Adrenal gland (tissue), 12 donors: ENCODE measurements around the gene DGKE. TPM values are rescaled to one million over a fixed set of nuclear protein-coding genes. Genes with fewer than 3 reads are reported as not detected.

Experiments
- DNase-seq, 7 donors: peaks; one replicate each; pipeline ENCODE4 v3.0.0-alpha.2; 2019 to 2020
- H3K27ac ChIP-seq, 5 donors: fragments of 200-600 bp; sonication (generic) in 4 of 5; 1 replicate in 3 of 5; 2 replicates in 2 of 5; pipeline versions ENCODE4 v1.5.1 to v1.8.0; 2016 to 2020; ENCODE audit warnings: mild to moderate bottlenecking in 1 of 5
- H3K27me3 ChIP-seq: fragments of 200-600 bp; 2 replicates; pipeline ENCODE4 v1.8.0; 2021
- H3K36me3 ChIP-seq, 2 donors: fragments of 200-600 bp; replicated peaks in 1 of 2; 1 replicate in 1 of 2; 2 replicates in 1 of 2; pipeline versions ENCODE4 v1.5.1 to v1.8.0; 2018 to 2022
- H3K4me1 ChIP-seq, 2 donors: fragments of 200-600 bp; replicated peaks in 1 of 2; 1 replicate in 1 of 2; 2 replicates in 1 of 2; pipeline versions ENCODE4 v1.5.1 to v1.8.0; 2018 to 2021
- H3K4me3 ChIP-seq, 4 donors: fragments of 200-600 bp; sonication (generic) in 3 of 4; one replicate each; pipeline ENCODE4 v1.5.1; 2016 to 2018
- H3K9me3 ChIP-seq, 3 donors: fragments of 200-600 bp; sonication (generic) in 1 of 3; replicated peaks in 1 of 3; 1 replicate in 2 of 3; 2 replicates in 1 of 3; pipeline versions ENCODE4 v1.5.1 to v1.8.0; 2016 to 2021
- POLR2A ChIP-seq, 2 donors: fragments of 450-650 bp; IDR thresholded peaks; one replicate each; pipeline ENCODE4 v1.6.1; 2017; ENCODE audit warnings: antibody characterized with exemption in 2 of 2, mild to moderate bottlenecking in 2 of 2, moderate library complexity in 1 of 2
- WGBS, 4 donors: extraction: QIAGEN DNeasy Blood & Tissue Kit in 2 of 4; methylation state at CpG; one replicate each; pipeline versions ENCODE4 v1.1.5 to v1.1.7; 2013 to 2017; 5-methylcytosine and 5-hydroxymethylcytosine counted together
- intact Hi-C, 2 donors: fragments of 100-400 bp; cut with DNase I; formaldehyde crosslinking; loops; one replicate each; pipeline versions ENCODE4 v1.14.1 to v1.15.0; 2022 to 2023
- polyA plus RNA-seq, 3 donors: library from polyadenylated mRNA; stranded (reverse); fragments of 200-250 nt in 2 of 3; fragments of 350-450 nt in 1 of 3; fragmentation: Illumina TruSeq in 1 of 3; extraction: RNeasy Lipid Tissue Mini Kit (QIAGEN cat#74804) in 1 of 3; gene quantifications; one replicate each; pipeline ENCODE4 v1.2.3, GENCODE V29; 2013 to 2014
- total RNA-seq, 9 donors: library from RNA; depleted of rRNA in 4 of 9; stranded (reverse); fragments of >200 nt in 4 of 9; fragments of 120-200 nt in 1 of 9; fragmentation: NEBNext Ultra II Directional in 1 of 9; extraction: Animal tissue kit (Norgen Biotek cat#: 25700) in 1 of 9; gene quantifications; one replicate each; pipeline versions ENCODE4 v1.1.0 to v1.2.4, GENCODE V29; 2013 to 2023
- TF ChIP-seq, protein P1 (sequence below), 6 experiments: fragments of 450-650 bp in 4 of 6; fragments of 200-600 bp in 2 of 6; sonication (generic) in 1 of 6; IDR thresholded peaks; 1 replicate in 5 of 6; 2 replicates in 1 of 6; pipeline versions ENCODE4 v1.5.1 to v1.8.0; 2016 to 2021; ENCODE audit warnings: antibody characterized with exemption in 6 of 6, mild to moderate bottlenecking in 2 of 6, moderate library complexity in 1 of 6
- donor health status: healthy with polysubstance abuse.
- donor health status: Bipolar disorder and iron deficiency.
- donor health status: DM: yes; HTN: yes; CAD: no.
- donor health status: DM: no; HTN: no; CAD: no.
- donor health status: DM: no; HTN: no; CAD: no.
- donor health status: DM: yes; HTN: yes; CAD: no.

The DGKE gene
- total and polyA plus RNA-seq, 12 donors: 0.97 to 8.4 (median 3.8) TPM

- no peak for DNase-seq
- intact Hi-C loops: no loop called here
- WGBS, 4 donors: 90 to 94% (median 91%) methylated on average over 20 of the region's 20 CpGs
- Histone ChIP-seq H3K4me1 (no peaks in the 10 kb centered on the region), H3K27ac (no peak overlapping the region), H3K27me3 (no peaks in the 10 kb centered on the region), H3K4me3 (no peak overlapping the region), H3K36me3 (peaks cover 0 to 93% of the 10 kb centered on the region in 2 donors), H3K9me3 (no peaks in the 10 kb centered on the region)
- no peak for TF ChIP-seq POLR2A (IDR thresholded peaks at IDR 0.05)
- TF ChIP-seq, protein P1, sequence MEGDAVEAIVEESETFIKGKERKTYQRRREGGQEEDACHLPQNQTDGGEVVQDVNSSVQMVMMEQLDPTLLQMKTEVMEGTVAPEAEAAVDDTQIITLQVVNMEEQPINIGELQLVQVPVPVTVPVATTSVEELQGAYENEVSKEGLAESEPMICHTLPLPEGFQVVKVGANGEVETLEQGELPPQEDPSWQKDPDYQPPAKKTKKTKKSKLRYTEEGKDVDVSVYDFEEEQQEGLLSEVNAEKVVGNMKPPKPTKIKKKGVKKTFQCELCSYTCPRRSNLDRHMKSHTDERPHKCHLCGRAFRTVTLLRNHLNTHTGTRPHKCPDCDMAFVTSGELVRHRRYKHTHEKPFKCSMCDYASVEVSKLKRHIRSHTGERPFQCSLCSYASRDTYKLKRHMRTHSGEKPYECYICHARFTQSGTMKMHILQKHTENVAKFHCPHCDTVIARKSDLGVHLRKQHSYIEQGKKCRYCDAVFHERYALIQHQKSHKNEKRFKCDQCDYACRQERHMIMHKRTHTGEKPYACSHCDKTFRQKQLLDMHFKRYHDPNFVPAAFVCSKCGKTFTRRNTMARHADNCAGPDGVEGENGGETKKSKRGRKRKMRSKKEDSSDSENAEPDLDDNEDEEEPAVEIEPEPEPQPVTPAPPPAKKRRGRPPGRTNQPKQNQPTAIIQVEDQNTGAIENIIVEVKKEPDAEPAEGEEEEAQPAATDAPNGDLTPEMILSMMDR (IDR thresholded peaks at IDR 0.05): no peak
These were observed 61.0 kb downstream of the DGKE start for GRCh38 chr17:56894859-56895455.

DNA sequence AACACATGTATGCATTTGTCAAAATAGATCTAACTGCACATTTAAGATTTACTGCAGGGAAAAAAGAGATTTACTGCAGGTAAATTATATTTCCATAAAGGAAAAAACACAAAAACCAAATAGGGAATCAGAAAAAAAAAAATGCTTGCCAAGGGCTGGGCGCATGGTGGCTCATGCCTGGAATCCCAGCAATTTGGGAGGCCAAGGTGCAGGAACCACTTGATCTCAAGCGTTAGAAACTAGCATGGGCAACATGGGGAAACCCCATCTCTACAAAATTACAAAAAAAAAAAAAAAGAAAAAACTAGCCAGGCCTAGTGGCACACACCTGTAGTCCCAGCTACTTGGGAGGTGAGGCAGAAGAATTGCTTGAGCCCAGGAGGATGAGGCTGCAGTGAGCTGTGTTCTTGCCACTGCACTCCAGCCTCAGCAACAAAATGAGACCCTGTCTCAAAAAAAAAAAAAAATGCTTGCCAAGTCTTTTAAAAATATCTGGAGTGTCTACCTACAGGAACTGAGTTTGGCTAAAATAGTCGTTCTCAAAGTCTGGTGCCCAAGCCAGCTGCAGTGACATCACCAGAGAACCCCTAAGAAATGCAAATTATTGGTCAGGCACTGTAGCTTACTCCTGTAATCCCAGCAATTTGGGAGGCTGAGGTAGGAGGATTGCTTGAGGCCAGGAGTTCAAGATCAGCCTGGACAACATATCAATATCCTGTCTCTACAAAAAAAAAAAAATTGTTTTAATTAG lies 62.4 kb downstream of the DGKE start:
- TF ChIP-seq POLR2A (IDR thresholded peaks at IDR 0.05): no peak
- TF ChIP-seq, protein P1 (IDR thresholded peaks at IDR 0.05): no peak
- WGBS, 4 donors: 83 to 92% (median 86%) methylated on average over 3 of the region's 3 CpGs
- no peaks in the 10 kb centered on the region for H3K9me3 ChIP-seq
- no peak for DNase-seq
- no peak overlapping the region for H3K4me3 ChIP-seq
- H3K4me1 ChIP-seq: no peaks in the 10 kb centered on the region
- H3K27ac ChIP-seq: no peak overlapping the region
- intact Hi-C loops: no loop called here
- peaks cover 0 to 95% of the 10 kb centered on the region in 2 donors for H3K36me3 ChIP-seq
- no peaks in the 10 kb centered on the region for H3K27me3 ChIP-seq

- TF ChIP-seq, protein P1 (IDR thresholded peaks at IDR 0.05): no peak
- no peak for TF ChIP-seq POLR2A (IDR thresholded peaks at IDR 0.05)
- no peaks in the 10 kb centered on the region for H3K9me3 ChIP-seq
- WGBS, 4 donors: 83 to 100% (median 98%) methylated on average over 4 of the region's 4 CpGs
- H3K36me3 ChIP-seq: peaks cover 0 to 94% of the 10 kb centered on the region in 2 donors
- H3K27ac ChIP-seq: no peak overlapping the region
- intact Hi-C loops: no loop called here
- no peak for DNase-seq
- H3K4me3 ChIP-seq: no peak overlapping the region
- no peaks in the 10 kb centered on the region for H3K4me1 ChIP-seq
- H3K27me3 ChIP-seq: no peaks in the 10 kb centered on the region
These were observed 63.0 kb downstream of the DGKE start for GRCh38 chr17:56896968-56897359.

- intact Hi-C loops: no loop called here
These were observed 63.9 kb downstream of the DGKE start for GRCh38 chr17:56897646-56898424.

More at GRCh38 chr17:56897646-56898424, 63.9 kb downstream of the DGKE start:
- 89 to 96% (median 93%) methylated on average over 13 to 14 of the region's 14 CpGs for WGBS, 4 donors
- no peaks in the 10 kb centered on the region for H3K9me3 ChIP-seq
- H3K27ac ChIP-seq: no peak overlapping the region
- H3K4me3 ChIP-seq: no peak overlapping the region
- no peak for DNase-seq
- H3K36me3 ChIP-seq: peaks cover 0 to 92% of the 10 kb centered on the region in 2 donors
- H3K4me1 ChIP-seq: no peaks in the 10 kb centered on the region
- H3K27me3 ChIP-seq: no peaks in the 10 kb centered on the region
- TF ChIP-seq, protein P1 (IDR thresholded peaks at IDR 0.05): no peak
- TF ChIP-seq POLR2A (IDR thresholded peaks at IDR 0.05): no peak
